Measurements from ENCODE around the gene GAPDHS.
A peak's percentile ranks its signal among the peaks of the same experiment; 100 is the strongest.

The GAPDHS gene

GRCh38 chr19:35529241-35530218 is 3.7 kb upstream of the GAPDHS start:
- DNase-seq = no peak
- in situ Hi-C loops (cut with HindIII; ENCODE audit: low pct_ligation_motif_present, low pct_unique_long_range_greater_than_20kb, low sequenced_read_pairs) = no loop called here

DNA sequence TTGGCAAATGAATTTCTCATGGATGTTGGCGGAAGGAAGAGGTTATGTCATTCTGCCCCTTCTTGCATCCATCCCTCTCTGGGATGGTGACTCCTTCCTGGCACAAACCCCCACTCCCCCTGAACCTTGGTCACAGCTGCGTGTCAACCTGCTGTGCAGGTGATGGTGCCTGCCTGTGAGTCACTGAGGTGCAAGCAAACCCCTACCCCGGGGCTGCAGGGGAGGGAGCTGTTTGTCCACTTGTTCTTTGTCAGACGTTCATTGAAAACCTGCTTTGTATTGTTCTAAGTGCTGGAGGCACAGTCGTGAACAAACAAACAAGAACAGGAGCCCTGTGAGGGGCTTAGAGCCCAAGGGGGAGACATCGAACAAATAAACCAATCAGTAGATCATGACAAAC is 2.0 kb upstream of the GAPDHS start:
- in situ Hi-C loops (cut with HindIII; ENCODE audit: low pct_ligation_motif_present, low pct_unique_long_range_greater_than_20kb, low sequenced_read_pairs) = no loop called here
- no peak for DNase-seq

DNA sequence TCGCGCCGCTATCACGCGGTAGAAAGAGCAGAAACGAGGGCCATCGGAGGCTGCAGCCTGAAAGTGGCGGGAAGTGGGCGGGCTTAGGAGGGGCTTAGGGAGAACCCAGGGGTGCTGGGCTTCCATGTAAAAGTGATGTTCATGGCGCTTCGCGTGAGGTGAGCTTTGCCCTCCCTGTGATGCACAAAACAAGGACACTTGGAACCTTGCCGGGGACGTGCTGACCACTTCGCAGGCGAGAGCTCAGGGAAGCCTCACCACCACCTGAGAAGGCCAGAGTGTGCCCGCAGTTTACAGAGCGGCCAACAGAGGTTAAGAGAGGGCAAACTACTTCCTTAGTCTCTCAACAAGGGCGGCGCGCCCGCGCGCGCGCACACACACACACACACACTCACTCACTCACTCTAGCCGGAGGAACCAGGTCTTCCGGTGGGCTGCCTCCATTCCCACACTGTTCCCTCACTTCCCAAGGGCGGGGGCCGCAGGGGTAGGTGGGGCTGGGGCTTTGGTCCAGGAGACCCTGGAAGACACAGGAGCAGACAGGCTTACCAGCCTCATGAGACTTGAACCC is 651 bp downstream of the GAPDHS start:
- in situ Hi-C loops (cut with HindIII; ENCODE audit: low pct_ligation_motif_present, low pct_unique_long_range_greater_than_20kb, low sequenced_read_pairs) = no loop called here

GRCh38 chr19:35534803-35535480 is 1.7 kb downstream of the GAPDHS start:
- in situ Hi-C loops (cut with HindIII; ENCODE audit: low pct_ligation_motif_present, low pct_unique_long_range_greater_than_20kb, low sequenced_read_pairs) = no loop called here
- DNase-seq = no peak

More for the DNA sequence above, 651 bp downstream of the GAPDHS start:
- no peak for DNase-seq

DNA sequence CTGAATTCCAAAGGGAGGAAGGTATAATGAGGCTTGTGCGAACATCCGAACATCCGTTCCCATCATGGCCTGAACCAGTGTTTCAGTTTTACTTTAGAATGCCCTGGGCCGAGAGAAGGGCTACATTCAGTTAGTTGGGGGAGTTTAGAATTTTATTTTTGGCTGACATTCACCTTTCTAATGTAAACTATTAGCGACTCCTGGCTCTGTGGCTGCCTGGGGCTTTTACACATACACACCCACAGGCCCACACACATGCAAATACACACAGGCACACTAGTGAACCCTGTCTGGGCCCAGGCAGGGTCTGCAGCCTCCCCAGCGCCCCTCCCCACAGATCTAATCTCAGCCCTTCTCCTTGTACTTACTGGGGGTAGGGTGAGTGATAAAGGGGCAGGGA is 6.1 kb downstream of the GAPDHS start:
- no peak for DNase-seq
- in situ Hi-C loops (cut with HindIII; ENCODE audit: low pct_ligation_motif_present, low pct_unique_long_range_greater_than_20kb, low sequenced_read_pairs) = no loop called here

- DNase-seq = no peak
- in situ Hi-C loops (cut with HindIII; ENCODE audit: low pct_ligation_motif_present, low pct_unique_long_range_greater_than_20kb, low sequenced_read_pairs) = no loop called here
Measured at GRCh38 chr19:35539850-35540249, 6.6 kb downstream of the GAPDHS start.

DNA sequence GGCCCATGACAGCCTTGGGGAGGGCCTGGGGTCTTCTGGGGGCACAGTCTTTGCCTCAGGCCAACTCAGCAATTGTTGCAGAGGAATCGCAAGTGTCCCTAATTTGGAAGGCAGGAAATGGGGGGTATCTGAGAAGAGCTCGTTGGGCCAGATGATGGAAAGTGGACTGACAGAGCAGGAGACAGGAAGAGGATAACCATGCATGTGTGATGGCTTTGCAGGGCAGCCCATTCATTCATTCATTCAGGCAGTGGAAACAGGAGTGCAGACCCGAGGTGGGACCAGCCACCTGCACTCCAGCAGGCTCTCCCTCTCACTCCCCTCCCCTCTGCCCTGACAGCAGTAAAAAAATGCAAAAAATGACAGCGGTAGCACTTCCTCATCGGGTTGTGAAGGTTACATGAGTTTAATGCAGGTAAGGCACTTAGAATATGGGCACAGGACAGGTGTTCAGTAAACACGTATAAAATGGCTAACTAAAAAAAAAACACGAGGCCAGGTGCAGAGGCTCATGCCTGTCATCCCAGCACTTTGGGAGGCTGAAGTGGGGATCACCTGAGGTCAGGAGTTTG is 7.2 kb downstream of the GAPDHS start:
- in situ Hi-C loops (cut with HindIII; ENCODE audit: low pct_ligation_motif_present, low pct_unique_long_range_greater_than_20kb, low sequenced_read_pairs) = no loop called here

DNA sequence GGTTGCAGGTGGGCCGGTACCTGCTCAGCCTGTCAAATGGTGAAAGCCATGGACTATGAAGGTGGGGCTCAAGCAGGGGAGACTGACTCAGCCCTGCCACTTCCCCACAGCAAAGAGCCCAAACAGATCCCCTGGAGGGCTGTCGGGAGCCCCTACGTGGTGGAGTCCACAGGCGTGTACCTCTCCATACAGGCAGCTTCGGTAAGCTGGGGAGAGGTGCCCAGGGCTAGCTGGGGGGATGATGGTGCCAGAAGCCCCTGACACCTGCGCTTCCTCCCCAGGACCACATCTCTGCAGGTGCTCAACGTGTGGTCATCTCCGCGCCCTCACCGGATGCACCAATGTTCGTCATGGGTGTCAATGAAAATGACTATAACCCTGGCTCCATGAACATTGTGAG is 9.0 kb downstream of the GAPDHS start:
- DNase-seq = no peak
- in situ Hi-C loops (cut with HindIII; ENCODE audit: low pct_ligation_motif_present, low pct_unique_long_range_greater_than_20kb, low sequenced_read_pairs) = no loop called here

More for the DNA sequence above, 7.2 kb downstream of the GAPDHS start:
- no peak for DNase-seq

DNA sequence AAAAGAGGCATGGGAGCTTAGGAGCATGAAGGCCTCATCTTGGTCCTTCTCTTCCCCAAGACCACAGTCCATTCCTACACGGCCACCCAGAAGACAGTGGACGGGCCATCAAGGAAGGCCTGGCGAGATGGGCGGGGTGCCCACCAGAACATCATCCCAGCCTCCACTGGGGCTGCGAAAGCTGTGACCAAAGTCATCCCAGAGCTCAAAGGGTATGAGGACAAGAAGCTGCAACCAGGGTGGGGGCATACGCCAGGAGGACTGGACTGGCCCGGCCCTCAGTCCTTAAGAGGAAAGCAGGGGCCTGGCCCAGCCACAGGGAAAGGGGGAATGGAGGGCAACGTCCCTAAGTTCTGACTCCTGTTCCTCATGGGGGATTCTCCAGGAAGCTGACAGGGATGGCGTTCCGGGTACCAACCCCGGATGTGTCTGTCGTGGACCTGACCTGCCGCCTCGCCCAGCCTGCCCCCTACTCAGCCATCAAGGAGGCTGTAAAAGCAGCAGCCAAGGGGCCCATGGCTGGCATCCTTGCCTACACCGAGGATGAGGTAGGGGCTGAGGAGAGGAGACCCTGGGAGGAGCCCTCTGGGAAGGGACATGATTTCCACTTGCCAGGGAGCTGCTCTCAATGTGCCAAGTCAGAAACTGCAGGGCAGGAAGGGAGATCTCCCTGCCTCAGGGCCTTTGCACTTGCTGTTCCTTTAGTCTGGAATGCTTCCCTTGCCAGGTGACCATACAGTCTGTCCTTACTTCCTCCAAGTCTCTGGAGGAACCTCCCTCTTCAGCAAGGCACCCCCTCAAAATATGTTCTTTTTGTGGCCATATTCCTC is 10.2 kb downstream of the GAPDHS start:
- in situ Hi-C loops (cut with HindIII; ENCODE audit: low pct_ligation_motif_present, low pct_unique_long_range_greater_than_20kb, low sequenced_read_pairs) = no loop called here
- no peak for DNase-seq

- in situ Hi-C loops (cut with HindIII; ENCODE audit: low pct_ligation_motif_present, low pct_unique_long_range_greater_than_20kb, low sequenced_read_pairs) = no loop called here
- DNase-seq = no peak
Measured at GRCh38 chr19:35544110-35544802, 11.0 kb downstream of the GAPDHS start.

- DNase-seq = peak; percentile 86
Measured at GRCh38 chr19:35545001-35545854, 12.0 kb downstream of the GAPDHS start, which contains the start of gene TMEM147. TMEM147 (plus strand) TSS chr19:35545626; CDS start chr19:35545740, 114 bp downstream.

GRCh38 chr19:35545855-35546381 is 12.7 kb downstream of the GAPDHS start:
- peak; percentile 32 for DNase-seq
- in situ Hi-C loops (cut with HindIII; ENCODE audit: low pct_ligation_motif_present, low pct_unique_long_range_greater_than_20kb, low sequenced_read_pairs) = no loop called here

More at GRCh38 chr19:35545001-35545854, 12.0 kb downstream of the GAPDHS start, which contains the start of gene TMEM147:
- in situ Hi-C loops (cut with HindIII; ENCODE audit: low pct_ligation_motif_present, low pct_unique_long_range_greater_than_20kb, low sequenced_read_pairs) = no loop called here

DNA sequence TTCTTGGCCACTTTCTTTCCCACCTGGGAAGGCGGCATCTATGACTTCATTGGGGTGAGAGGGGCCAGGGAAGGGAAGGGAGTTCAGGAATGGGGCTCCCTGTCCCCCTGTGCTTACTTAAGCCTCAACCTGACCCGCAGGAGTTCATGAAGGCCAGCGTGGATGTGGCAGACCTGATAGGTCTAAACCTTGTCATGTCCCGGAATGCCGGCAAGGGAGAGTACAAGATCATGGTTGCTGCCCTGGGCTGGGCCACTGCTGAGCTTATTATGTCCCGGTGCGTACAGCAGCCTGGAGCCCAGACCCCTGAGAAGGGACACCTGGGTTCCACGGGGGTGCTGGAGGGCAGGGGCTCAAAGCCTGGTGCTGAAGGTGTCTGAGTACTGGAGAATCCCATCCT is 13.3 kb downstream of the GAPDHS start:
- no peak for DNase-seq
- in situ Hi-C loops (cut with HindIII; ENCODE audit: low pct_ligation_motif_present, low pct_unique_long_range_greater_than_20kb, low sequenced_read_pairs) = no loop called here

GRCh38 chr19:35549174-35549788 is 16.0 kb downstream of the GAPDHS start:
- in situ Hi-C loops (cut with HindIII; ENCODE audit: low pct_ligation_motif_present, low pct_unique_long_range_greater_than_20kb, low sequenced_read_pairs) = no loop called here
- DNase-seq = peak; percentile 69

DNA sequence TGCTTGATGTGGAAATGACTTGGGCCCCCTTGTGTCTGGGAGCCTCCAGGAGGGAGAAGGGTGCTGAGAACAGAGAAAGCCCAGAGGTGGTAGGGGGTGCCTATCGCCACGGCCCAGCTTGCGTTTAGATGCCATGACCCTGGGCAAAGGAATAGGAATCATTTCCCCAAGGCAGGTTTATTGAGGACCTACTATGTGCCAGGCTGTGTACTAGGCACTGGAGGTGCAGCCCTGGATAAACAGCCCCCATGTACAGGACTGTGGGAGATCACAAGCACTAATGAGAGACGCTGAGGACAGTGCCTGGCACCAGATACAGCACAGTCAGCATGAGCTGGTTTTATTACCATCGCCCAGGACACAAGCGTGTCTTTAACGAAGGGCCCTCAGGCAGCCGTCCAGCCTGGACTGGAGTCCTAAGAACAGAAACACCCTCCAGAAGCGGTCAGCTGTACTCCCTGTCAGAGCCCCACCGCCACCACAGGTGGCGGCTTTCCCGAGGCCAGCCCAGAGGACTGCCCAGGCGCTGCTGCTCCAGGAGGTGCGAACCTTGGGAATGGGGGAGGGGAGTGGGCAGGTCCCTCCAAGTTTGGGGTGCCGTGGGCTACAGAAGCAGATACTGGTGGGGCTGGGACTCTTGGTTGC is 16.7 kb downstream of the GAPDHS start:
- in situ Hi-C loops (cut with HindIII; ENCODE audit: low pct_ligation_motif_present, low pct_unique_long_range_greater_than_20kb, low sequenced_read_pairs) = no loop called here
- no peak for DNase-seq
